ENCODE results near the gene RANBP17.

GRCh38 chr5:171032435-171032973 is 170.7 kb downstream of the RANBP17 start:
- TF ChIP-seq EZH2 (IDR thresholded peaks at IDR 0.05; ENCODE audit: insufficient read depth, poor library complexity, severe bottlenecking): no peak
- TF ChIP-seq EZH2phosphoT487 (IDR thresholded peaks at IDR 0.05; ENCODE audit: insufficient read depth, low read depth): no peak
